GM19467 (cell line): ENCODE measurements around the gene ADI1.
"Not testable (repeated sequence)": the region's sequence is repeated elsewhere in the genome, so short reads cannot be mapped to it uniquely, and the experiment has no call there.

Experiments used
- ATAC-seq: cut with Tn5 transposase; IDR thresholded peaks from one replicate; pipeline ENCODE4 v1.9.1; 2021; ENCODE audit warnings: mild to moderate bottlenecking, moderate library complexity; ENCODE audit not compliant: unreplicated experiment

Gene ADI1

DNA sequence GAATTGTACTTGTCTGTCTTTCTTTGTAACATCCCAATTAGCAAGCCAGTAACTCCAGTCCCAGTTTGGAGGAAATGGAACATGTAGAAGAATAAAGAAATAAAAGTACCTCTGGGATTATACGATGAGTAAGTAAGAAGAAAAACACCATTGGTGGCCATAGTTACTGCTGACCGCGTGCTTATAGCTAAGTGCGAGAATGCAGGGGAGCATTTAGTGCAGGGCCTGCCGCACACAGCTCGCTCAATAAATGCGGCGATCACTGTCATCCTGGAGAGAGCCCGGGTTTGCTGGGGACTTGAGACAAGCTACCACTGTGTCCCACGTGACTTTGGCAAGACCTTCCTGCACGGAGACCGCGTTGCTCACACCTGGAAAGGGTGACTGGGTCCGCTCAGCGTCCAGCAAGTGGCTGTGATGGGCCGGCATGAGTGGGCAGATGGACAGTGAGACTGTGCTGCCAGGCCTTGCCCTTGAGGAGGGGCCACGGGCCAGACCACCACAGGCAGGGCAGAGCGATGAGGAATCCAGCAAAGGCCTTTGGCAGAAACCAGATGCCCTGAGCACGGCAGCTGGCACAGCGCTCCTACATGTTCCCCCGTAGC, 54.8 kb downstream of the ADI1 start:
- no peak for ATAC-seq

DNA sequence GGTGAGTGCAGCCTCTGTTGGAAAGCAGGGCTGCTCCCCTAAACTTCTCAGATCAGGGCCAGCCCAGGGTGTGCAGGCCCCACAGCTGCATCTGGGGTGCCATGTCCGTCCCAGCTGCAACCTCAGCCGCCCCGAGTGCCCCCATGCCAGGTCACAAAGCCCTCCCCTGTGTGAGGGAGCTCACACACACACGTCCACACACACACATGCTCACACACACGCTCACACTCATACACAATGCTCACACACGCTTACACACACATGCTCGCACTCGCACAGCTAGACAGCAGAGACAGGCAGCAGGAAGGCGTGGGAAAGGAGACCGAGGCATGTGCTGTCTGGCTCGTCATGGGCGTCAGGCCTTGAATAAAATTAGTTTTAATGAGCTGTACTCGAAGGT, 55.4 kb downstream of the ADI1 start:
- ATAC-seq, result no peak

DNA sequence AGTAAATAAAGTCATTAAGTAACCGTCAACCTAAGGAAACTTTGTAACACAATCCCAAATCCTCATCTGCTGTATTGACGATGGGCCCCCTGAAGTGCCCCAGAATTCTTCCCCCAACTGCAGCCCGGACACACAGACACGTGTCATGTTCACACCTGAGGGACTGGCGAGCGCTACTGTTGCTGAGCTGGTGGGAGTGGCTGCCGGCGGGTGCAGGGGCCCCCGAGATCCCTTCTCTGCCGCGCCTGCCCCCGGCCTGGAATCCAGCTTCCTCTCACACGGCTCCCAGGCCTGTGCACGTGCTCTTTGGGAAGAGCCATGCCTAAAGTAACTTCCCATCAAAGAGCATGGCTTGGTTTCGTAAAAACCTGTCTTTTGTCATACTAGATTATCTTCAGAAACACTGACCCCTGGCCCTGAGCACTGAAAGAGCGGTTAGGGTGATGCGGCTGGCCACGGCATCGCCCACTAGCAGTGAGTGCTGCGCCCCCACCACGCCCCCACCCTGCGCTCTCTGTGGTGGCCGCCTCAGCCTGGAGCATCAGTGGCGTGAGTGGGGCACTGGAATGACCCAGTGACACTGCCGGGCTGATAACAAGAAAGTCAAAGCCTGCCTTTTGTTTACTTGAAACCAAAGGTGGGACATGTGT, 56.0 kb downstream of the ADI1 start:
- no peak for ATAC-seq

DNA sequence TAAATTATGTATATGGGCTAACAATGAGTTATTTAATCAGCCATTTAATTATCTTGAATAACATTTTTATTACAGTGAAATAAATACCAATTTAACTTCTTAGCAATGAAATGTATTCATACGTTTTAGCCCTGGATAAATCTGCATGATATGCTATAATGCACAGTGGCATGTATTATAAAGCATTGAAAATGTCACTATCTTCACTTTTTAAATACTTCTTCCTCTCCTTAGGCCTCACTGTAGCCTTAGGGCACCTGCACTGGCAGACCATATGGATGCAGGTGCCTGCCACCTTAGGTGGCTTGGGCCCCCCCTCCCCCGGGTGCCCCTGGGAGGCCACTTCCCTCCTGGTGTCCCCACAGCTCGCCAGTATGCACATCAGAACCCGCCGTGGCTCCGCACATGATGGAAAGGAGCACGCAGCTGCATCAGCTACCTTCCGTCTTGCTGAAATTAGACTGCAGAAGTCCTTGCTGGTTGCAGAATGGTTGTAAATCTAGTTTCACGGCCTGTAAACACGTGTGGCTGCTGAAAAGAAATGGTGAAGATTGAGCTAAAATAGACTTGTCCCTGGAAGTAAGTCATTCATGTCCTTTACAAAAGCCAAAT, 56.7 kb downstream of the ADI1 start:
- no peak for ATAC-seq

- peak; percentile 68 for ATAC-seq
Measured at GRCh38 chr2:3461801-3462492, 57.4 kb downstream of the ADI1 start.

GRCh38 chr2:3460831-3461800, 58.2 kb downstream of the ADI1 start:
- ATAC-seq, result no peak

DNA sequence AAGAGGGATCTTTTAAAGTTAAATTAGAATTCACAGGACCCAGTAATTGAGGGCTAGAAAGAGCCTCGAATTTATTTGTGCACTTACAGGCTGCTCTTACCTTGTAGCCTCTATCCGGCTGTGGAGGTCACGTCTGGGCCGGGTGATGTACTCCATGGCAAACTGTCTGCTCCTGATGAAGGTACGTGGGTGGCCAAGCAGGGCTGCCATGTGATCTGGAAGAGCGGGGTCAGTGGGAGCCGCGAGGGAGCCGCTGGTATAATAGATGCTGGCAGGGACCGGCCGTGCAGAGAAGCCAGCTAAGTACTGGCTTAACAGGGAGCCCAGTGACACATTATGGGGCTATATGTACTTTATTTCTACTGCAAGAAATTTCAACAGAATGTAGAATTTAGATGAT, 59.2 kb downstream of the ADI1 start:
- ATAC-seq, result no peak

- no peak for ATAC-seq
Measured at GRCh38 chr2:3459185-3460015, 59.9 kb downstream of the ADI1 start.

DNA sequence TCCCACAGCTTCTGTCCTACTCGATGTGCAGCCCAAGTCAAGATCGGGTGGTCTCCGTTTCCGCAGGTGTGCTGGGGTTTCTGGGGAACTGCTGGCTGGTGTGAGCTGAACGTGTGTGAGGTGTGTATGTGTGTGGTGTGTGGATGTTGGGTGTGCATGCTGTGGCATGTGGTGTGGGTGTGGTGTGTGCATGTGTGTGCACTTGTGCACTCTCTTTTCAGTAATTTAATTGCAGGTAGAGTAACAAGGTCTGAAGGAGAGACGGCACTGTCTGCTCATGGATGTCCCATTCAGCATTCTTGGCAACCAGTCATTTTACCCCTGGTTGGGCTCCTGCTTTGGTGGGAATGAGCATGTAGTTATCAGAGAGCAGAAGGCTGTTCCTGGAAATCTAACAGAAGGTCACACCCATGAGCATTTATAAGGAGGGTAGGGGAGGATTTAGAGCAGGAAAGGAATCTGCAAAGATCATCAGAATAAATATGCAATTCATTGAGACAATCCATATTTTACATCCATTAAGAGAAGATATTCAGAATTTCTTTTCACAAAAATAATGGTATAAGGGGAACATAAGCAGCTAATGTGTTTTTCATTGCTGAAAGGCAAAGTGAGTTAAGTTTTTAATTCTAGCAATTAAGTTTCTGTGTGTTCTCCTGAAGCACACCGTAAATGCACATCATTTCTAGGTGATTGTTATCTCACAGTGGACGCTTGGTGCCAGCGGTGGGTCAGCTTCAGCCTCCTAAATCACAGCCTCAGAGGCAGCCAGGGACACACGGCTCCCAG, 60.7 kb downstream of the ADI1 start:
- ATAC-seq, result no peak

DNA sequence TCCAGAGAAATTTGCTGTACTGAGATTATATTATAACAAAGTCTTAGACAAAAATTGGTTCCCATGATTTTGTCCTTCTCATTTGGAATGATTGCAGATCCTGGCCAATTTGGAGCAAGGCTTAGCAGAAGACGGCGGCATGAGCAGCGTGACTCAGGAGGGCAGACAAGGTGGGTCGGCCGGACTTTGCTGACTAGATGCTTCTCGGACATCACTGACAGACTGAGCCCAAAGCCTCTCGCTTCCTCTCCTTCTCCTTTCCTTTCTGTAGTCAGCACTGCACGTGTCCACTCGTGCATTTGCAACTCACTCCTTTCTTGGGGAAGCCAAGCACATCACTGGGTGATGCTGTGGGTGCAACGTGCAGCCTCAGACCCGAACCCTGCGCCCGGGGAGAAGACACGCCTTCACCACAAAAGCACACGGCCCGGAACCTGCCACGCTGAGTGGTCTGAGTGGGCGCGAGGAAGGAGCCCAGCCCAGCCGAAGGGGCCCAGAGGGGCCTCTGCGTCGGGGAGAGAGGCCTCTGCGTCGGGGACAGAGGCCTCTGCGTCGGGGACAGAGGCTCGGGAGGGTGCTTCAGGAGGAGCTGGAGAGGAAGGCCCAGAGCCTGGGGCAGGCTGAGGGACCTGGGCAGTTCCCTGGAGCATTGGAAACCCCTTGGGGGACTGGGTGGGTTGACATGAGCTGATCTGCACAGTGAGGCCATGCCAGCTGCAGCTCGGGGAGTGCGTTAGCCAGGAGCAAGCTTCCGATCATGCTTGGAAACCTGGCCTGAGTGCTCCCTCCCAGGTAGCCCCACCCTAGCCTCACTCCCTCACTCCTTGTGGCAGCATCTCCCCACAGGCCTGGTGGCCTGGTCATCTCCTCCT, 61.6 kb downstream of the ADI1 start:
- ATAC-seq, result no peak

DNA sequence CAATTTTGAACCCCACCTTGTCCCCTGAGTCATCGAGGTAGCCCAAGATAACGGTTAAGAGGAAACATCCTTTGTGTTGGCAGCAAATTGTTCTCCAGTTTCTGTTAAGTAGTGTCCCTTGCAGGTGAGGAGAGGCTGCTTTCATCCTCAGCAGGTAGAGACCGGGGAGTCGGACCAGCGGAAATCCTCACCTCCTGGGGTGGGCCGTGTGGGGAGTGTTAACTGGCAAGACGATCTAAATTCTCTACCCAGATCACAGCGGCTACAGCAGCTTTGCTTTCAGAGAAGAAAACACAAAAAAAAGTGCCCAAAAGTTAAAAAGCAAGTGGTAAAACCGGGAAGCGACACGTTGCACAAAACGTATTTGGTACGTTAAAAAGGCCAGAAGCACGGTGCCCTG, 63.2 kb downstream of the ADI1 start:
- no peak for ATAC-seq

DNA sequence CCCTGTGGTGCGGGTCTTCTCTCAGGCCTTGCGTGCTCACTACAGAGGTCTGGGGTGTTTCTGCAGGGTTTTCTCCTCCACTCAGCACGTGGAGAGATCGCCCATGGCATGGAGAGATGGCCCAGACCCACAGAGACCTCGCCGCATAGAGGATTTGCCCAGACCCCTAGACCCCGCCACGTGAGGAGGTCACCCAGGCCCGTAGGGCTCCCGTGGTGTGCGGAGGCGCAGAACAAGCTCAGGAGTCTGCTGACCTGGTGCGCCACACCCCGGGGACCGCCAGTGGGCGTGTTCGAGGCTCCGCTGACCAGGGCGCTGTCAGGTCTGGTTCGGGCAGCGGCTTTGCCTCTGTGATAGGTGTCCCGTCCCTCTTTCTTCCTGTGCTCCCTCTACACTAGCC, 64.5 kb downstream of the ADI1 start:
- no peak for ATAC-seq

GRCh38 chr2:3454005-3454404, 65.3 kb downstream of the ADI1 start:
- ATAC-seq, result not testable (repeated sequence)

- ATAC-seq, result no peak
Measured at GRCh38 chr2:3453190-3453999, 65.9 kb downstream of the ADI1 start.

GRCh38 chr2:3451926-3452671, 67.2 kb downstream of the ADI1 start:
- no peak for ATAC-seq

GRCh38 chr2:3451169-3451568, 68.2 kb downstream of the ADI1 start:
- ATAC-seq, result no peak
